HCT116 (cell line): ENCODE data around the gene TMIGD3.

ENCODE experiments used
- ELF1 ChIP-seq: IDR thresholded peaks from 2 replicates; pipeline ENCODE4 v1.6.1; 2012; ENCODE audit warnings: low read depth, borderline replicate concordance
- EZH2 ChIP-seq: fragments of 200-600 bp; sonication (generic); IDR thresholded peaks from 2 replicates; pipeline ENCODE4 v1.6.1; 2017; ENCODE audit warnings: antibody characterized with exemption, mixed run types
- EZH2phosphoT487 ChIP-seq: fragments of 200-600 bp; IDR thresholded peaks from 2 replicates; pipeline ENCODE4 v1.6.1; 2018; ENCODE audit warnings: antibody characterized with exemption, borderline replicate concordance
- POLR2A ChIP-seq: IDR thresholded peaks from 2 replicates; pipeline ENCODE4 v1.7.0; 2011; ENCODE audit warnings: borderline replicate concordance; ENCODE audit not compliant: insufficient read depth, insufficient read length; ENCODE audit errors: extremely low read depth
- POLR2AphosphoS5 ChIP-seq: IDR thresholded peaks from 2 replicates; pipeline ENCODE4 v1.6.1; 2011; ENCODE audit warnings: mild to moderate bottlenecking, low read depth, low read length, moderate library complexity
- RAD21 ChIP-seq: IDR thresholded peaks from 2 replicates; pipeline ENCODE4 v1.6.1; 2012; ENCODE audit warnings: low read depth, mild to moderate bottlenecking
- SRF ChIP-seq: IDR thresholded peaks from 2 replicates; pipeline ENCODE4 v1.6.1; 2012; ENCODE audit warnings: low read depth
- TCF7L2 ChIP-seq: IDR thresholded peaks from 2 replicates; pipeline ENCODE4 v1.7.0; 2011; ENCODE audit warnings: borderline replicate concordance, inconsistent platforms; ENCODE audit not compliant: insufficient read depth, insufficient read length; ENCODE audit errors: extremely low read depth
- TF ChIP-seq, protein P1 (sequence below): IDR thresholded peaks from 2 replicates; pipeline ENCODE4 v1.6.1; 2012
- TF ChIP-seq, protein P2 (sequence below), 3 experiments: fragments of 200-600 bp in 1 of 3; sonication (generic) in 1 of 3; IDR thresholded peaks in 2 of 3; conservative IDR thresholded peaks in 1 of 3; 2 replicates each; pipeline ENCODE4 v1.5.1; 2012 to 2017; ENCODE audit warnings: low read depth in 2 of 3, low read length in 2 of 3, antibody characterized with exemption in 1 of 3, borderline replicate concordance in 1 of 3, control low read depth in 1 of 3, mild to moderate bottlenecking in 1 of 3, mixed read lengths in 1 of 3, mixed run types in 1 of 3, moderate library complexity in 1 of 3; ENCODE audit not compliant: insufficient read depth in 1 of 3
- TF ChIP-seq, protein P3 (sequence below): IDR thresholded peaks from 2 replicates; pipeline ENCODE4 v1.6.1; 2012; ENCODE audit warnings: low read depth
- TF ChIP-seq, protein P4 (sequence below): IDR thresholded peaks from 2 replicates; pipeline ENCODE4 v1.6.1; 2012

DNA sequence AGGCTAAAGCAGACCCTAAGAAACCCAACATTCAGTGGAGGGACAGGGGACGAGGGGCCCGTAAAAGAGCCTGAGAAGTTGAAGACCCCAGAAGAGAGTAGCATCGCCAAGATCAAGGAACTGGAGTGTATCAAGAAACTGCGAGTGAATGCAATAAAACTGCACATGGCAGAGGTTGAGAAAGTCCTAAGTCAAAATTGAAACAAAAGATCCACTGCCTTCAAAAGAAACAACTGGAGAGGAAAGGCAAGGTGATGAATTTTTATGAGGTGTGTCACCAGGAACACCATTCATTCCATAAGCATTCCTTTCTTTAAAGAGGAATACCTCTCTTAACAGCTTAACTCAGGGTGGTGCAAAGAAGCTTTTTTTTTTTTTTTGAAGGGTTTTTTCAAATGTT is 38.3 kb upstream of the TMIGD3 start:
- TF ChIP-seq ELF1 (no peak), EZH2 (no peak), EZH2phosphoT487 (no peak), RAD21 (no peak), SRF (no peak), TCF7L2 (no peak), POLR2AphosphoS5 (no peak), POLR2A (no peak)
- TF ChIP-seq, protein P1, sequence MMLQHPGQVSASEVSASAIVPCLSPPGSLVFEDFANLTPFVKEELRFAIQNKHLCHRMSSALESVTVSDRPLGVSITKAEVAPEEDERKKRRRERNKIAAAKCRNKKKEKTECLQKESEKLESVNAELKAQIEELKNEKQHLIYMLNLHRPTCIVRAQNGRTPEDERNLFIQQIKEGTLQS = no peak
- TF ChIP-seq, protein P2, sequence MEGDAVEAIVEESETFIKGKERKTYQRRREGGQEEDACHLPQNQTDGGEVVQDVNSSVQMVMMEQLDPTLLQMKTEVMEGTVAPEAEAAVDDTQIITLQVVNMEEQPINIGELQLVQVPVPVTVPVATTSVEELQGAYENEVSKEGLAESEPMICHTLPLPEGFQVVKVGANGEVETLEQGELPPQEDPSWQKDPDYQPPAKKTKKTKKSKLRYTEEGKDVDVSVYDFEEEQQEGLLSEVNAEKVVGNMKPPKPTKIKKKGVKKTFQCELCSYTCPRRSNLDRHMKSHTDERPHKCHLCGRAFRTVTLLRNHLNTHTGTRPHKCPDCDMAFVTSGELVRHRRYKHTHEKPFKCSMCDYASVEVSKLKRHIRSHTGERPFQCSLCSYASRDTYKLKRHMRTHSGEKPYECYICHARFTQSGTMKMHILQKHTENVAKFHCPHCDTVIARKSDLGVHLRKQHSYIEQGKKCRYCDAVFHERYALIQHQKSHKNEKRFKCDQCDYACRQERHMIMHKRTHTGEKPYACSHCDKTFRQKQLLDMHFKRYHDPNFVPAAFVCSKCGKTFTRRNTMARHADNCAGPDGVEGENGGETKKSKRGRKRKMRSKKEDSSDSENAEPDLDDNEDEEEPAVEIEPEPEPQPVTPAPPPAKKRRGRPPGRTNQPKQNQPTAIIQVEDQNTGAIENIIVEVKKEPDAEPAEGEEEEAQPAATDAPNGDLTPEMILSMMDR (IDR thresholded peaks at IDR 0.05 in 2 of 3, conservative IDR thresholded peaks at IDR 0.05 in 1 of 3; ENCODE audit: borderline replicate concordance in 1 of 3, insufficient read depth in 1 of 3, low read depth in 2 of 3, low read length in 2 of 3) = no peak
- TF ChIP-seq, protein P3, sequence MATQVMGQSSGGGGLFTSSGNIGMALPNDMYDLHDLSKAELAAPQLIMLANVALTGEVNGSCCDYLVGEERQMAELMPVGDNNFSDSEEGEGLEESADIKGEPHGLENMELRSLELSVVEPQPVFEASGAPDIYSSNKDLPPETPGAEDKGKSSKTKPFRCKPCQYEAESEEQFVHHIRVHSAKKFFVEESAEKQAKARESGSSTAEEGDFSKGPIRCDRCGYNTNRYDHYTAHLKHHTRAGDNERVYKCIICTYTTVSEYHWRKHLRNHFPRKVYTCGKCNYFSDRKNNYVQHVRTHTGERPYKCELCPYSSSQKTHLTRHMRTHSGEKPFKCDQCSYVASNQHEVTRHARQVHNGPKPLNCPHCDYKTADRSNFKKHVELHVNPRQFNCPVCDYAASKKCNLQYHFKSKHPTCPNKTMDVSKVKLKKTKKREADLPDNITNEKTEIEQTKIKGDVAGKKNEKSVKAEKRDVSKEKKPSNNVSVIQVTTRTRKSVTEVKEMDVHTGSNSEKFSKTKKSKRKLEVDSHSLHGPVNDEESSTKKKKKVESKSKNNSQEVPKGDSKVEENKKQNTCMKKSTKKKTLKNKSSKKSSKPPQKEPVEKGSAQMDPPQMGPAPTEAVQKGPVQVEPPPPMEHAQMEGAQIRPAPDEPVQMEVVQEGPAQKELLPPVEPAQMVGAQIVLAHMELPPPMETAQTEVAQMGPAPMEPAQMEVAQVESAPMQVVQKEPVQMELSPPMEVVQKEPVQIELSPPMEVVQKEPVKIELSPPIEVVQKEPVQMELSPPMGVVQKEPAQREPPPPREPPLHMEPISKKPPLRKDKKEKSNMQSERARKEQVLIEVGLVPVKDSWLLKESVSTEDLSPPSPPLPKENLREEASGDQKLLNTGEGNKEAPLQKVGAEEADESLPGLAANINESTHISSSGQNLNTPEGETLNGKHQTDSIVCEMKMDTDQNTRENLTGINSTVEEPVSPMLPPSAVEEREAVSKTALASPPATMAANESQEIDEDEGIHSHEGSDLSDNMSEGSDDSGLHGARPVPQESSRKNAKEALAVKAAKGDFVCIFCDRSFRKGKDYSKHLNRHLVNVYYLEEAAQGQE = no peak
- TF ChIP-seq, protein P4, sequence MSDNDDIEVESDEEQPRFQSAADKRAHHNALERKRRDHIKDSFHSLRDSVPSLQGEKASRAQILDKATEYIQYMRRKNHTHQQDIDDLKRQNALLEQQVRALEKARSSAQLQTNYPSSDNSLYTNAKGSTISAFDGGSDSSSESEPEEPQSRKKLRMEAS = no peak
